ENCODE measurements around the gene IRX3. TPM values are rescaled to one million over a fixed set of nuclear protein-coding genes. Genes with fewer than 3 reads are reported as not detected.

The IRX3 gene
- total RNA-seq, 1 experiment from 2014 or later = 2.4 TPM

- DNase-seq = no peak
- Histone ChIP-seq H3K9me3 (ENCODE audit: control insufficient read depth, low read depth, low read length) (no peaks in the 10 kb centered on the region), H2BK5ac (ENCODE audit: insufficient read length, low read length) (no peak overlapping the region), H3K56ac (ENCODE audit: insufficient read length, low read depth, low read length) (no peak overlapping the region), H3K27ac (ENCODE audit: insufficient read length, low read depth, low read length) (no peak overlapping the region), H2BK15ac (ENCODE audit: low read depth, low read length) (no peak overlapping the region), H4K91ac (ENCODE audit: insufficient read length, low read depth, low read length) (no peak overlapping the region), H3K79me2 (ENCODE audit: insufficient read depth, low read length) (no peaks in the 10 kb centered on the region), H2AK5ac (ENCODE audit: insufficient read length, low read length) (no peak overlapping the region), H4K20me1 (ENCODE audit: control insufficient read depth, insufficient read depth, insufficient read length) (no peaks in the 10 kb centered on the region), H2AFZ (ENCODE audit: low read length) (no peak overlapping the region), H3K4me2 (ENCODE audit: insufficient read depth, insufficient read length, low read length) (peak overlapping the region; percentile 41), H3K4me1 (ENCODE audit: insufficient read depth, low read length) (no peaks in the 10 kb centered on the region), H2BK120ac (ENCODE audit: low read depth, low read length, poor library complexity, severe bottlenecking) (no peak overlapping the region), H2BK20ac (ENCODE audit: low read depth, low read length, poor library complexity, severe bottlenecking) (no peak overlapping the region), H4K8ac (replicated peaks; ENCODE audit: insufficient read length, low read depth, low read length) (no peak overlapping the region), H3K4ac (ENCODE audit: low read depth, low read length) (no peak overlapping the region), H2BK12ac (ENCODE audit: insufficient read length, low read depth, low read length) (no peak overlapping the region), H3K23me2 (ENCODE audit: insufficient read length, low read depth, low read length, poor library complexity, severe bottlenecking) (peaks cover 28% of the 10 kb centered on the region), H3T11ph (ENCODE audit: low read length) (no peak overlapping the region), H3K79me1 (ENCODE audit: insufficient read depth, low read depth, low read length, poor library complexity, severe bottlenecking) (no peaks in the 10 kb centered on the region), H3K14ac (ENCODE audit: insufficient read depth, low read length) (no peak overlapping the region), H3K9ac (ENCODE audit: extremely low read depth, insufficient read length, low read length) (no peak overlapping the region), H3K27me3 (ENCODE audit: insufficient read depth, low read length) (peaks cover 62% of the 10 kb centered on the region), H3K23ac (ENCODE audit: insufficient read length, low read depth, low read length) (no peak overlapping the region), H4K5ac (ENCODE audit: insufficient read length, low read depth, low read length) (no peak overlapping the region), H3K18ac (ENCODE audit: insufficient read length, low read depth, low read length) (no peak overlapping the region)
- peak overlapping the region; percentile 29 to 60 for H3K4me3 Mint-ChIP-seq
- TF ChIP-seq CTCF (conservative IDR thresholded peaks at IDR 0.05) = no peak
- no peak overlapping the region for H3K27ac Mint-ChIP-seq
- H3K4me1 Mint-ChIP-seq = peaks cover 25 to 37% of the 10 kb centered on the region in 2 experiments
- H3K9me3 Mint-ChIP-seq = no peaks in the 10 kb centered on the region; a peak in 1 of 5 replicates
- no CpG with 5 or more reads among the region's 31 CpGs for WGBS (ENCODE audit: extremely low coverage, insufficient read length, low lambda C conversion rate)
- peaks cover 91% of the 10 kb centered on the region for H3K27me3 Mint-ChIP-seq (ENCODE audit: low read depth)
- no peaks in the 10 kb centered on the region; a peak in 1 of 7 replicates for H3K36me3 Mint-ChIP-seq (ENCODE audit: insufficient read depth in 1 of 3, low read depth in 3 of 3)
Measured at GRCh38 chr16:54283725-54284318, 2.8 kb downstream of the IRX3 start.
